ENCODE measurements around the gene HNRNPF. TPM values are rescaled to one million over a fixed set of nuclear protein-coding genes. Genes with fewer than 3 reads are reported as not detected.
"Not testable (repeated sequence)": the region's sequence is repeated elsewhere in the genome, so short reads cannot be mapped to it uniquely, and the experiment has no call there.

Gene HNRNPF
- total and polyA plus RNA-seq, 4 donors: 79.1 to 237 (median 176) TPM

- 88 to 95% methylated on average over 12 of the region's 12 CpGs for WGBS, 2 donors
- Histone ChIP-seq H3K4me3 (no peak overlapping the region), H3K9me3 (ENCODE audit: control insufficient read depth in 4 of 4, insufficient read depth in 3 of 4, low read length in 3 of 4) (no peaks in the 10 kb centered on the region), H3K36me3 (ENCODE audit: control insufficient read depth in 4 of 4, insufficient read depth in 4 of 4, low read length in 4 of 4) (no peaks in the 10 kb centered on the region), H3K4me1 (ENCODE audit: control insufficient read depth in 5 of 5, insufficient read depth in 5 of 5, low read length in 5 of 5) (no peaks in the 10 kb centered on the region), H3K27ac (ENCODE audit: low read depth in 1 of 2, low read length in 1 of 2) (no peak overlapping the region), H3K9ac (ENCODE audit: insufficient read depth in 1 of 2, low read length in 2 of 2) (no peak overlapping the region), H3K27me3 (ENCODE audit: control insufficient read depth in 3 of 3, insufficient read depth in 3 of 3, low read length in 2 of 3) (no peaks in the 10 kb centered on the region)
- DNase-seq: no peak
- ATAC-seq (ENCODE audit: insufficient read depth, low FRiP score): no peak
- no peak for TF ChIP-seq CTCF (IDR thresholded peaks at IDR 0.05; ENCODE audit: control extremely low read depth, extremely low read depth)
Observed at GRCh38 chr10:43427166-43427825, 18.3 kb upstream of the HNRNPF start.

- ATAC-seq (ENCODE audit: insufficient read depth, low FRiP score); H3K4me3 ChIP-seq; H3K4me1 ChIP-seq (ENCODE audit: control insufficient read depth in 5 of 5, insufficient read depth in 5 of 5, low read length in 5 of 5); DNase-seq; H3K36me3 ChIP-seq (ENCODE audit: control insufficient read depth in 4 of 4, insufficient read depth in 4 of 4, low read length in 4 of 4); H3K9ac ChIP-seq (ENCODE audit: insufficient read depth in 1 of 2, low read length in 2 of 2); H3K27me3 ChIP-seq (ENCODE audit: control insufficient read depth in 3 of 3, insufficient read depth in 3 of 3, low read length in 2 of 3); H3K27ac ChIP-seq (ENCODE audit: low read depth in 1 of 2, low read length in 1 of 2); H3K9me3 ChIP-seq (ENCODE audit: control insufficient read depth in 4 of 4, insufficient read depth in 3 of 4, low read length in 3 of 4): not testable (repeated sequence)
- 97 to 98% methylated on average over 12 of the region's 12 CpGs for WGBS, 2 donors
Observed at GRCh38 chr10:43426476-43426875, 17.5 kb upstream of the HNRNPF start.

- Histone ChIP-seq H3K4me1 (ENCODE audit: control insufficient read depth in 5 of 5, insufficient read depth in 5 of 5, low read length in 5 of 5) (peaks cover 0 to 11% (median 4%) of the 10 kb centered on the region in 5 donors), H3K27me3 (ENCODE audit: control insufficient read depth in 3 of 3, insufficient read depth in 3 of 3, low read length in 2 of 3) (no peaks in the 10 kb centered on the region), H3K9ac (ENCODE audit: insufficient read depth in 1 of 2, low read length in 2 of 2) (no peak overlapping the region), H3K4me3 (no peak overlapping the region), H3K9me3 (ENCODE audit: control insufficient read depth in 4 of 4, insufficient read depth in 3 of 4, low read length in 3 of 4) (no peaks in the 10 kb centered on the region), H3K36me3 (ENCODE audit: control insufficient read depth in 4 of 4, insufficient read depth in 4 of 4, low read length in 4 of 4) (no peaks in the 10 kb centered on the region), H3K27ac (ENCODE audit: low read depth in 1 of 2, low read length in 1 of 2) (no peak overlapping the region)
- ATAC-seq (ENCODE audit: insufficient read depth, low FRiP score) (no peak), DNase-seq (peak in 2 of 3 donors; percentile 60 to 77)
- 48 to 73% methylated on average over 6 of the region's 6 CpGs for WGBS, 2 donors
- TF ChIP-seq CTCF (IDR thresholded peaks at IDR 0.05; ENCODE audit: control extremely low read depth, extremely low read depth): no peak
Observed at GRCh38 chr10:43424416-43424815, 15.4 kb upstream of the HNRNPF start.

GRCh38 chr10:43421944-43422343 lies 13.0 kb upstream of the HNRNPF start:
- ATAC-seq (ENCODE audit: insufficient read depth, low FRiP score); H3K27me3 ChIP-seq (ENCODE audit: control insufficient read depth in 3 of 3, insufficient read depth in 3 of 3, low read length in 2 of 3); DNase-seq; H3K27ac ChIP-seq (ENCODE audit: low read depth in 1 of 2, low read length in 1 of 2); H3K36me3 ChIP-seq (ENCODE audit: control insufficient read depth in 4 of 4, insufficient read depth in 4 of 4, low read length in 4 of 4); H3K9me3 ChIP-seq (ENCODE audit: control insufficient read depth in 4 of 4, insufficient read depth in 3 of 4, low read length in 3 of 4); H3K9ac ChIP-seq (ENCODE audit: insufficient read depth in 1 of 2, low read length in 2 of 2); H3K4me3 ChIP-seq: not testable (repeated sequence)
- WGBS, 2 donors: 97 to 100% methylated on average over 4 of the region's 4 CpGs
- peaks cover 0 to 11% (median 4%) of the 10 kb centered on the region in 5 donors for H3K4me1 ChIP-seq (ENCODE audit: control insufficient read depth in 5 of 5, insufficient read depth in 5 of 5, low read length in 5 of 5)

All from lung (tissue), 12 donors.